Measurements from ENCODE around the gene CD276.

GRCh38 chr15:73710321-73710720 is 26.1 kb downstream of the CD276 start:
- TF ChIP-seq CTCF (IDR thresholded peaks at IDR 0.05; ENCODE audit: low read depth, low read length) = no peak
- no peak for TF ChIP-seq EZH2phosphoT487 (IDR thresholded peaks at IDR 0.05; ENCODE audit: low read depth)
